Lower leg skin (tissue), 4 donors: ENCODE measurements around the gene EPC1. TPM values are rescaled to one million over a fixed set of nuclear protein-coding genes. Genes with fewer than 3 reads are reported as not detected.

ENCODE experiments used
- DNase-seq, 2 donors: peaks; one replicate each; pipeline ENCODE4 v3.0.0-alpha.2; 2019; ENCODE audit warnings: low spot score in 2 of 2
- H3K4me3 ChIP-seq: fragments of 200-600 bp; sonication (generic); 2 replicates; pipeline ENCODE4 v1.5.1; 2017; ENCODE audit warnings: mild to moderate bottlenecking, low read depth; ENCODE audit not compliant: poor library complexity, severe bottlenecking
- POLR2A ChIP-seq, 2 donors: fragments of 450-650 bp; IDR thresholded peaks; one replicate each; pipeline ENCODE4 v1.6.1; 2016 to 2017; ENCODE audit warnings: antibody characterized with exemption in 2 of 2, mild to moderate bottlenecking in 1 of 2, moderate library complexity in 1 of 2
- WGBS, 2 donors: methylation state at CpG; one replicate each; pipeline ENCODE4 v1.1.5; 2018; 5-methylcytosine and 5-hydroxymethylcytosine counted together
- intact Hi-C: fragments of 100-400 bp; cut with DNase I; formaldehyde crosslinking; loops from one replicate; pipeline ENCODE4 v1.15.0; 2023; ENCODE audit warnings: low total_unique reads
- total RNA-seq, 4 donors: library from RNA; depleted of rRNA; stranded (reverse); fragments of >200 nt; gene quantifications; one replicate each; pipeline ENCODE4 v1.1.0, GENCODE V29; 2016
- TF ChIP-seq, protein P1 (sequence below), 3 donors: fragments of 450-650 bp; IDR thresholded peaks; one replicate each; pipeline ENCODE4 v1.5.1; 2016; ENCODE audit warnings: antibody characterized with exemption in 3 of 3, mild to moderate bottlenecking in 3 of 3, moderate library complexity in 2 of 3

The EPC1 gene
- total RNA-seq, 4 donors from 2014 or later: 33.9 to 42.3 (median 36.8) TPM

DNA sequence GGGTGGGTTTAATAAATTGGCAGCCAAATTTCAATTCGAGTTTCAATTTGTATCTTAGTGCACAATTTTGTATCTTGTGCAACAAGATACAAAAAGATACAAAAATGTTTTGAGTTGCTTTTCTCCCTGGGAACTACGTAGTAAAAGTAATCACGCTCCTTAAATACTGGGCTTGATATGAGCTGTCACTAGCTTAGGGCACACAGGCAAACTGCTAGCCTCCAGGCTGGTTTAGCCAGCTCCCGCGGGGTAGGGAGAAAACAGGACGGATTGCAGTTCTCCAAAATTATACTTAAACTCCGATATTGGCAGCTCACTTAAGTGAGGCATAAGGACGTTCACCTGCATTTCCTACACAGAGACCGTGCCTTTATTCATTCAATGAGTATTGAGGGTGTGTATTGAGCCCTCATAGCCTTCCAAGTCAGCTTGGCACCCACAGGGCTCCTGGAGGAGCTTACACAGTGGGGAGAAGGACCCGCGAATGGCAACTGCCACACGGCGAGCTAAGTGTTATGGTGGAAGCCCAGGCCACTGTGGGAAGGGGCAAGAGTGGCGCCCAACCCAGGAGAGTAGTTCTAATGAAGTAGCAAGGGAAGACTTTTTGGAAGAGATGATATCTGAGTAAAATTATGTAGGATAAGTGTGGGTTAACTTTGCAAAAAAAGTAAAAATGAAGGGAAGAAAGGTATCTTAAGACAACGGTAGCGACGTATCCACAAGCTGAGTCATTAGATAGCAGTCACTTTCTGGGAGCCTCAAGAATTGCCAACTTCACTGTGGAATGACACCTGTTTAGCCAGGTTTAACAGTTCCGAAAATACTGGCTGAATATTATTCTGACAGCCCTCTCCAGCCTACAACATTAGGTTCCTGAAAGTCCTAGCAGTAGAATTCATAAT, 1.6 kb upstream of the EPC1 start:
- no peak for DNase-seq
- TF ChIP-seq, protein P1, sequence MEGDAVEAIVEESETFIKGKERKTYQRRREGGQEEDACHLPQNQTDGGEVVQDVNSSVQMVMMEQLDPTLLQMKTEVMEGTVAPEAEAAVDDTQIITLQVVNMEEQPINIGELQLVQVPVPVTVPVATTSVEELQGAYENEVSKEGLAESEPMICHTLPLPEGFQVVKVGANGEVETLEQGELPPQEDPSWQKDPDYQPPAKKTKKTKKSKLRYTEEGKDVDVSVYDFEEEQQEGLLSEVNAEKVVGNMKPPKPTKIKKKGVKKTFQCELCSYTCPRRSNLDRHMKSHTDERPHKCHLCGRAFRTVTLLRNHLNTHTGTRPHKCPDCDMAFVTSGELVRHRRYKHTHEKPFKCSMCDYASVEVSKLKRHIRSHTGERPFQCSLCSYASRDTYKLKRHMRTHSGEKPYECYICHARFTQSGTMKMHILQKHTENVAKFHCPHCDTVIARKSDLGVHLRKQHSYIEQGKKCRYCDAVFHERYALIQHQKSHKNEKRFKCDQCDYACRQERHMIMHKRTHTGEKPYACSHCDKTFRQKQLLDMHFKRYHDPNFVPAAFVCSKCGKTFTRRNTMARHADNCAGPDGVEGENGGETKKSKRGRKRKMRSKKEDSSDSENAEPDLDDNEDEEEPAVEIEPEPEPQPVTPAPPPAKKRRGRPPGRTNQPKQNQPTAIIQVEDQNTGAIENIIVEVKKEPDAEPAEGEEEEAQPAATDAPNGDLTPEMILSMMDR (IDR thresholded peaks at IDR 0.05): no peak
- no peak for TF ChIP-seq POLR2A (IDR thresholded peaks at IDR 0.05)
- intact Hi-C loops: loop anchor here (10.0 kb wide), 1 partner anchor 94 kb away; no protein-coding TSS in a partner anchor
- H3K4me3 ChIP-seq: no peak overlapping the region
- WGBS, 2 donors: 59 to 68% methylated on average over 18 of the region's 18 CpGs

DNA sequence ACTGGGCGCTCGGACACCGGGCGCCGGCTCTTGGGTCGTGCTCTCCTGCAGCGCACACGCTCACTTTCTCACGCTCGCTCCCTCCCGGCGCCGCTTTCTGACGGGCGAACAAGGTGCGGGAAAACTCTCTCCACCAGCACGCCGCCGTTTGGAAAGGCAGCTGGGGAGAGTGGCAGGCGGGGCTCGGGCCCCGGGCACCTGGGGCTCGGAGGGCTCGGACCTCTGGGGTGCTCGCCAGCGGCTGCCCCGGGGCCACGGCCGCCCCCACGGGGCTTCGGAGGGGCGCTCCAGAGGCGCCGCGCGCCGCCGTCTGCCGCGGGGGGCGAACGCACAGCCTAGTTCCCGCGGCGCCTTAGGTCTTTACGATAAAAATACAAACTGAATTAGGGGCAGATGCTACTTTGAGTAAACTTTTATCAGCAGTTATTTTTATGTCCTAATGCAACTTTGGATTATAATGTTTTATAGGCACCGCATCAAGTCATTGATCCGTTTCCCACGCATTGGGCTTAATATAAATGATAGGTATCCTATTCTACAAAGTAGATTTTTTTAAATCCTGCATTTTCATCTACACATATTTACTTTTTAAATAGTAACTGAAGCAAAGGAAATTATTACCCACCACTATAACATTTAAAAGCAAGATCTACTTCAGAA, 535 bp upstream of the EPC1 start:
- H3K4me3 ChIP-seq: peak overlapping the region; percentile 92
- intact Hi-C loops: loop anchor here (10.0 kb wide), 1 partner anchor 93 kb away; no protein-coding TSS in a partner anchor
- TF ChIP-seq, protein P1 (IDR thresholded peaks at IDR 0.05): no peak
- TF ChIP-seq POLR2A (IDR thresholded peaks at IDR 0.05): no peak
- 1 to 2% methylated on average over 7 to 28 of the region's 49 CpGs for WGBS, 2 donors
- DNase-seq: no peak

DNA sequence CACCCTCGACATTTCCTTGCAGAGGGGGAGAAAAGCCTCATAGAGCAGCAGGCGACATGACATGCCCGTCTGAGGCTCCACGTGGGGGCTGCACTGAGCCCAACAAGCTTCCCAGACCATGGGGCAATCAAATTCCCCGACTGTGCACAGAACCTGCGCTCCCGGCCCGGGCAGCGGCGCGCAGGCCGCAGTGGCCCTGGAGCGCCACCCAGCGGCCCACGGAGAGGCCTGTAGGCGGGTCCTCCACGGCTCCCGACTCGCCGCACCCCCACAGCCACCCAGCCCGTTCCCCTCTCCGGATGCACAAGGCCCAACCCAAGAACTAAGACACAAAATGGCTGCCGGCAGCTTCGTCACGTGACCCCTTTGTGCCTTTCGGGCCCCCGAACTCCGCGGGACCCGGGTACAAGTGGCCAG, 816 bp downstream of the EPC1 start:
- peak; percentile 95 to 99 for DNase-seq
- WGBS, 2 donors: 0 to 1% methylated on average over 11 to 26 of the region's 30 CpGs
- TF ChIP-seq, protein P1 (IDR thresholded peaks at IDR 0.05): peak in 1 of 3 donors; percentile 83
- no peak for TF ChIP-seq POLR2A (IDR thresholded peaks at IDR 0.05)
- peak overlapping the region; percentile 92 for H3K4me3 ChIP-seq
- intact Hi-C loops: loop anchor here (10.0 kb wide), 1 partner anchor 91 kb away; no protein-coding TSS in a partner anchor

DNA sequence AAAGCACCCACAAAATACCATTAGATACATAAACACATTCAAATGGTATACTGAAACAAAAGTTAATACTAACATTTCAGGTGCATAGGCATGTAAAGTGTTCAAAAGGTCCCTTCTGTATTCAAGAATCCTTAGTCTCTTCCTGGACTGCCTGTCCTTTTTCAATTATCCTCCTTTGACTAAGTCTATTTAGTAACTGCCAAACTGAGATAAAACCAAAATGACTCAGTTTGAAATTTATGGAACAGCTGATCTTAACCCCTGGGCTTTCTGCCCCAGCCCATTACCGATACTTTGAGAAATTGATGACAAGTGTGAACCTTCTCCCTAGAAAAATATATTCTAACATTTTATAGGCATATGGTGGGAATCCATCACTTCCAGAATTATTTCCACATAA, 5.4 kb downstream of the EPC1 start:
- TF ChIP-seq POLR2A (IDR thresholded peaks at IDR 0.05): no peak
- TF ChIP-seq, protein P1 (IDR thresholded peaks at IDR 0.05): no peak
- 40 to 60% methylated on average over 1 of the region's 1 CpG for WGBS, 2 donors
- intact Hi-C loops: loop anchor here (10.0 kb wide), 1 partner anchor 87 kb away; no protein-coding TSS in a partner anchor
- no peak for DNase-seq
- H3K4me3 ChIP-seq: no peak overlapping the region

DNA sequence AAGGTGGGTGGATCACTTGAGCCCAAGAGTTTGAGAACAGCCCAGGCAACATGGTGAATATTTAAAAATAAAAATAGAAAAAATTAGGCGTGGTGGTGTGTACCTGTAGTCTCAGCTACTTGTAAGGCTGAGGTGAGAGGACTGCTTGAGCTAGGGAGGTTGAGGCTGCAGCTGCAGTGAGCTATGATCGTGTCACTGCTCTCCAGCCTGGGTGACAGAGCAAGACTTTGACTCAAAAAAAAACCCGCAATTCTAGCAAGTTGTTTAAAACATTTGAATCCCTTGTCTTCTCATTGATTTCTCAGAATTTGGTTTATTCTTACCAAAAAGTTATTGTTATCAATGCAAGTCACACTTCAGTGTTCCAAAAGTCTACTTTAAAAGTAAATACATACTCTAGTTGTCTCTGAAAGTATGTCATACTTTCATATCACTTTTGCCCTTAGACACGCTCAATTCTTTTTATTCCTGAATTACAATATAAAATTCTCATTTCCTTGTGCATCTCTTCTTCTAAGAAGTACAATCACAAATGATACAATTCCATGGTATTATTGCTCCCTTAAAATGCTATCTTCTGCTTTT, 6.3 kb downstream of the EPC1 start:
- H3K4me3 ChIP-seq: no peak overlapping the region
- intact Hi-C loops: loop anchor here (10.0 kb wide), 1 partner anchor 86 kb away; no protein-coding TSS in a partner anchor
- WGBS, 2 donors: 52% methylated on average over 4 of the region's 4 CpGs

More for the DNA sequence above, 6.3 kb downstream of the EPC1 start:
- DNase-seq: no peak
- TF ChIP-seq, protein P1 (IDR thresholded peaks at IDR 0.05): no peak
- TF ChIP-seq POLR2A (IDR thresholded peaks at IDR 0.05): no peak
